GM19099 (cell line): Measurements from ENCODE around the gene ZBTB47.

Experiments used
- POLR2A ChIP-seq: IDR thresholded peaks from 3 replicates; pipeline ENCODE4 v1.6.1; 2011; ENCODE audit warnings: low read depth; ENCODE audit not compliant: insufficient read length; ENCODE audit errors: extremely low read depth

Gene ZBTB47

DNA sequence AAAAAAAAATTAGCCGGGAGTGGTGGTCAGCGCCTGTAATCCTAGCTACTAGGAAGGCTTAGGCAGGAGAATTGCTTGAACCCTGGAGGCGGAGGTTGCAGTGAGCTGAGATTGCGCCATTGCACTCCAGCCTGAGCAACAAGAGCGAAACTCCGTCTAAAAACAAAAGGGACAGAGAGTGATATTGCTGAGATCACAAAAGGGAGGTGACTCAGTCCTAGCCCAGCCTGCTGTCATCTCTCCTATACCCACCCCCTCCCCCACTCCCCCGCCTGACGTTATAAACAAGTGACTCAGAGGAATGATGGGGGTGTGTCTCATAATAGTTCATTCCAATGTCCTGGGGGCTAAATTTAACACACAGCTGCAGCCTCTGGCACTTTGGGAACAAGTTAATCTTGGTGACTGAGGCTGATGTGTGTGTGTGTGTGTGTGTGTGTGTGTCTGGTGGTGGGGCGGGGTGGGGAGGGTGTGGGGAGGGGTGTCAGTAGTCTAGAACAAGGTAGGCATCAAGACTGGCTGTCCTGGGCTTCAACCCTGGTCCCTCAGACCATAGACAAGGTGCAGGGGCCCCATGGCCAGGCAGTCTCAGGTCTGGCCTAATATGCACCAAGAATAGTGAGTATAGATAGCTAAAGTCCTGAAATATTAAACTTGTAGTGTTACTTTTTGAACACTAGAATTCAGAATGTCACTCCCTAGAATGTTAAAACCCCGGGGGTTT lies 30.5 kb downstream of the ZBTB47 start:
- TF ChIP-seq POLR2A, result no peak

DNA sequence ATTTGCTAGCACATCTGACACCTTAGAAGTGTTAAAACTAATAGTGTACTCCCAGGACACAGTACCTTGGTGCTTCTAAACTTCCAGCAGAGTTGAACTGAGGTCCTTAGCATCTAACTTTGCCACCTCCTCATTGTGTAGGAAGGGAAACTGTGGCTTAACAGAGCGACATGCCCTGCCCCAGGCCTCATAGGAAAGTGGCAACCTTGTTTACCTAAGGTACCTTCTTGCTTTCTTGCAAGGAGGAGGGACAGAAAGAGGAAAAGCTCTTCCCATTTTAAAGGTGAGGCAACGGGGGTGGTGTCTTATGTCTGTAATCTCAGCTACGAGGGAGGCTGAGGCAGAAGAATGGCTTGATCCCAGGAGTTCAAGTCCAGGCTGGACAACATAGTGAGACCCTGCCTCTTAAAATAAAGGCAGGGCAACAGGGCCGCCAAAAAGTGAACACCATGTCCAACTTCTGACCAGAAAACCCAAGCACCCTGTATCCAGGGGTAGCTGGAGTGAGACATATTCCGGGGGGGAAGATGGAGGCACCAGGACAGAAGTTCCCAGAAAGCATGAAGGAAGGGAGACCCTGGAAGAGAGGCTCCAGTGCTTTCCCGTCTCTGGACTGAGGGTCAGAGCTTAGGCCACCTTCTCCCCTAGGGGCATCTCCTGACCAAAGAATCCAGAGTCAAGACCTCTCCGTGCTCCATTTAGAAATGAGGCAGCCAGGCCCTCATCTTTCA lies 31.3 kb downstream of the ZBTB47 start:
- no peak for TF ChIP-seq POLR2A

DNA sequence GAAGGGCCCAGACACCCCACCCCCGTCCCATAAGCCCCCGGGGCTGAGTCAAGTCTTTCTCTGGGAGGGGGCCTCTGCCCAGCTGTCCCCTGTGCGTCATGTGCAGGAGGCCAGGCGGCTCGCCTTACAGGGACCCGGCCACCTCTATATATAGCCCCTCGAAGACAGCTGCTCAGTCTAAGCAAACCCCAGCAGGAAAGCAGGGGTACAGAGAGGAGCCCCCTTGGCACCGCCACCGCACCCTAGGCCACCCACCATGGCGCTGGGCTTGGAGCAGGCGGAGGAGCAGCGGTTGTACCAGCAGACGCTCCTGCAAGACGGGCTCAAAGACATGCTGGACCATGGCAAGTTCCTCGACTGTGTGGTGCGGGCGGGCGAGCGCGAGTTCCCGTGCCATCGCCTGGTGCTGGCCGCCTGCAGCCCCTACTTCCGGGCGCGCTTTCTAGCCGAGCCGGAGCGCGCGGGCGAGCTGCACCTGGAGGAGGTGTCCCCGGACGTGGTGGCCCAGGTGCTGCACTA lies 31.9 kb downstream of the ZBTB47 start, which contains the start of gene KLHL40:
TSS of gene KLHL40 (plus strand) at position 175 of the 519 bp plus-strand sequence. CDS start at position 257, 82 bp downstream.
- no peak for TF ChIP-seq POLR2A

DNA sequence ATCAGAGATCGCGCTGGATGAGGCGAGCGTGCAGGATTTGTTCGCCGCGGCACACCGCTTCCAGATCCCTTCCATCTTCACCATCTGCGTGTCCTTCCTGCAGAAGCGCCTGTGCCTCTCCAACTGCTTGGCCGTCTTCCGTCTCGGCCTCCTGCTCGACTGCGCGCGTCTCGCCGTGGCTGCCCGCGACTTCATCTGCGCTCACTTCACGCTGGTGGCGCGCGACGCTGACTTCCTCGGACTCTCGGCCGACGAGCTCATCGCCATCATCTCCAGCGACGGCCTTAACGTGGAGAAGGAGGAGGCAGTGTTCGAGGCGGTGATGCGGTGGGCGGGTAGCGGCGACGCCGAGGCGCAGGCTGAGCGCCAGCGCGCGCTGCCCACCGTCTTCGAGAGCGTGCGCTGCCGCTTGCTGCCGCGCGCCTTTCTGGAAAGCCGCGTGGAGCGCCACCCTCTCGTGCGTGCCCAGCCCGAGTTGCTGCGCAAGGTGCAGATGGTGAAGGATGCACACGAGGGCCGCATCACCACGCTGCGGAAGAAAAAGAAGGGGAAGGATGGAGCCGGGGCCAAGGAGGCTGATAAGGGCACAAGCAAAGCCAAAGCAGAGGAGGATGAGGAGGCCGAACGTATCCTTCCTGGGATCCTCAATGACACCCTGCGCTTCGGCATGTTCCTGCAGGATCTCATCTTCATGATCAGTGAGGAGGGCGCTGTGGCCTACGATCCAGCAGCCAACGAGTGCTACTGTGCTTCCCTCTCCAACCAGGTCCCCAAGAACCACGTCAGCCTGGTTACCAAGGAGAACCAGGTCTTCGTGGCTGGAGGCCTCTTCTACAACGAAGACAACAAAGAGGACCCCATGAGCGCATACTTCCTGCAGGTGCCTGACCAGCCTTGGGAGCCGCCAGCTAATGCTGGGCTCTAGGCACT lies 32.7 kb downstream of the ZBTB47 start:
- no peak for TF ChIP-seq POLR2A

DNA sequence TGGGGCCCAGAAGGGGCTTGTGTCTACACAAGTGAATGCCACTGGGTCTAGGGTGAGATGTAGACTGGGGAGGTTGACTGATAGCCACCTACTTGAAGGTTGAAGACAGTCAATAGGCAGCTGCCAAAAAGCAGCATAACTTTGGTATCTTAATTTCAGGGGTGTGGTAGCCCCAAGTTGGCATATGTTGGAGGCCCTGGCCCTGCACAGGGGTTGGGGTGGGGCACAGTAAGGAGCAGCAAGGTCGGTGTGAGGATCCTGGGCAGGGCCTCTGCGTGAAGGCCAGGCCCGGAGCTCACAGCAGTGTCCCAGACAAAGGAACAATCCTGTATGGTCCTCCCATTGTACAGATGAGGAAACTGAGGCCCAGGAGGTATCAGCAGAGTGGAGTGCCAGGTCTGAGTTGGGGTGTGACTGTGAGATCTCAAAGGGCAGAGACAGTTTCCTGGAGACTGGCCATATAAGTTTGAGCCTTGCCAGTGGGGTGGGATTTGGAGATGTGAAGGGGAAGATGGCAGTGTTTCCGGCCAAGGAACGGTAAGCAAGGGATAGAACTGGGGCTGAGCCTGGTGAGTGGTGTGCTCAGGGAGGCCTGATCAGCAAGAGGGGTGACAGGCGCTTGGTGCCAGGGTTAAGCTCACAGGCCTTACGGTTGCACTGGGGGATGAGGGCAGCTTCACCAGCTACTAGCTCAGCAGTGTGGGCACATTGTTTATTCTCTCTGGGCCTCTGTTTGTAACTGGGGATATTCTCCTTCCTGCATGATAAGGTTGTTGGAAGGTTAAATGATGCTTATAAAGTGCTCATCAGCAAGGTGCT lies 33.5 kb downstream of the ZBTB47 start:
- no peak for TF ChIP-seq POLR2A

DNA sequence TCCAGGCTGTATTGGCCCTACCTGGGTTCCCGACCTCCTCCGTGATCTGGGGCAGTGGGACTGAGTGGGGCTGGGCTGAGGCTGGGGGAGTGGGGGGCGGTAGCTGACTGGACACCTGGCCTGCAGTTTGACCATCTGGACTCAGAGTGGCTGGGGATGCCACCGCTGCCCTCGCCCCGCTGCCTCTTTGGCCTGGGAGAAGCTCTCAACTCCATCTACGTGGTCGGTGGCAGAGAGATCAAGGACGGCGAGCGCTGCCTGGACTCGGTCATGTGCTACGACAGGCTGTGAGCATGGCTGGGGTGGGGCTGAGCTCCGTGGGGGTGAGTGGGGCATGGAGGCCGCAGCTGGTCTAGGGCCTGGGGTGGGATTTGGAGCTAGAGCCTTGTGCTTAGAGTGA lies 34.5 kb downstream of the ZBTB47 start:
- no peak for TF ChIP-seq POLR2A

DNA sequence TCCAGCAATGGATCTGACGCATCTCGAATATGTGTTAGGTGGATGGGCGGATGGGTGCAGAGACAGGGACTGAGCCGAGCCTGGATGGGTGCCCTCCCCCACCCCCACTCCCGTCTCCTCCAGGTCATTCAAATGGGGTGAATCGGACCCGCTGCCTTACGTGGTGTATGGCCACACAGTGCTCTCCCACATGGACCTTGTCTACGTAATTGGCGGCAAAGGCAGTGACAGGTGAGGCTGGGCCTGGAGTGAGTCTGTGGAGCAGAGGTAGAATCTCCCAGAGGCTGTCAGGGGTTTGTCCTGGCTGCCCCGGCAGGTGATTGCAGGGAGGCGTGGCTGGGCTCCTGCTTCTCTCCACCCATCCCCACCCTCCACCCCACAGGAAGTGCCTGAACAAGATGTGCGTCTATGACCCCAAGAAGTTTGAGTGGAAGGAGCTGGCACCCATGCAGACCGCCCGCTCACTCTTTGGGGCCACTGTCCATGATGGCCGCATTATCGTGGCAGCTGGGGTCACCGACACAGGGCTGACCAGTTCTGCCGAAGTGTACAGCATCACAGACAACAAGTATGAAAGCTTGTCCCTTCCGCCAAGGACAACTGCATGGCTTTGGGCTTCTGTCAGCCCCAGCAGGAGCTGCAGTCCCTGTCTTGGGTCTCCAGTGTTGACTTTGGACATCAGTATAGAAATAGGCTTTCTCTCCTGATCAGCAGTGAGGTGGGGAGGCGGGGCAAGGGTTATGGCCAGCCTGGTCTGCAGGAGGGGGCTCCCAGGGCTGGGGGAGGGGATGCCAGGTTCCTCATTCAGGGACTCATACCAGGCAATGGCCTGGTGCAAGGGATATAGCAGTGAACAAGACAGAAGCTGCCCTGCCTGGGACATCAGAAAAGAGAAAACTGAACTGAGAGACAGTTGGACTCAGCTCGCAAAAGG lies 35.3 kb downstream of the ZBTB47 start:
- TF ChIP-seq POLR2A, result no peak

DNA sequence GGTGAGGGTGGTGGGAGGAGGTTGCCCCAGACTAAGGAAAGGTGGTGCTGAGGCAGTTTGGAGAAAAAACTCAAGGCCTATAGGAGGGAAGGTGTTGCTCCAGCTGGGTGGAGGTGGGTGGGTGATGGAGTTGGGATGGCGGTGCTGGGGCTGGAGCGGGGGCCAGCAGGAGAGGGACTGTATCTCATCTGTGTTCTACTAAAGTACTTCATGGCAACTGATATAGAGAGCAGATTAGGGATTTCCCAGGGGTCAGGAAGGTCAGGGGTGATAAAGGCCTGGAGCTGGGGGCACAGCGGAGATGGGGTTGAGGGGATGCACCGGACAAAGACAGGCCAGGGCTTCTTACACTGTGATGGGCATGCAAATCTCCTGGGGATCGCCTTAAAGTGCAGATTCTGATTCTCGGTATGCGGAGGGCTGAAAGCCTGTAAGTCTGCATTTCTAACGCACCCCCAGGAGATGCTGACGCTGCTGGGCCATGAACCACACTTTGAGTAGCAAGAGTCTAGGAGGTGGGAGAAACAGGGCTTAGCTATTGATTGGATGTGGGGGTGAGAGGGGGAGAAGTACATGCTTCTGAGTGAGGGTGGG lies 36.0 kb downstream of the ZBTB47 start:
- no peak for TF ChIP-seq POLR2A

DNA sequence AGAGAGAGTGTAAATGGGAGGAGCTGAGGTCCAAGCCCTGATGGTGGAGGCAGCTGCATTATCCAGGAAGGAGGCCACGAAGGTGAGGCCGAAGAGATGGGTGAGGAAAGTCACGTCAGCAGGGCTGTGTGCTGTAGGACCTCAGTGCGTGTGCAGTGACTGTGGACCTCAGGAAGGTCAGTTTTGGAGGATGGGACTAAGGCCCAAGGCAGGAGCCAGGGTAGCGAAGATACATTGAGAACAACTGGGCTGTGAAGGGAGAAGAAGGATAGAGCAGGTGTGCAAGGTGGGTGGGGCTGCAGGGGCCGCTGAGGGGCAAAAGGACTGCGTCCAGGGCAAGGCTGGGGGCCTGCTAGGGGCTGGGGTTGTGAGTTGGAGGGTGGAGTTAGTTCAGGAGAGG lies 36.7 kb downstream of the ZBTB47 start:
- no peak for TF ChIP-seq POLR2A

DNA sequence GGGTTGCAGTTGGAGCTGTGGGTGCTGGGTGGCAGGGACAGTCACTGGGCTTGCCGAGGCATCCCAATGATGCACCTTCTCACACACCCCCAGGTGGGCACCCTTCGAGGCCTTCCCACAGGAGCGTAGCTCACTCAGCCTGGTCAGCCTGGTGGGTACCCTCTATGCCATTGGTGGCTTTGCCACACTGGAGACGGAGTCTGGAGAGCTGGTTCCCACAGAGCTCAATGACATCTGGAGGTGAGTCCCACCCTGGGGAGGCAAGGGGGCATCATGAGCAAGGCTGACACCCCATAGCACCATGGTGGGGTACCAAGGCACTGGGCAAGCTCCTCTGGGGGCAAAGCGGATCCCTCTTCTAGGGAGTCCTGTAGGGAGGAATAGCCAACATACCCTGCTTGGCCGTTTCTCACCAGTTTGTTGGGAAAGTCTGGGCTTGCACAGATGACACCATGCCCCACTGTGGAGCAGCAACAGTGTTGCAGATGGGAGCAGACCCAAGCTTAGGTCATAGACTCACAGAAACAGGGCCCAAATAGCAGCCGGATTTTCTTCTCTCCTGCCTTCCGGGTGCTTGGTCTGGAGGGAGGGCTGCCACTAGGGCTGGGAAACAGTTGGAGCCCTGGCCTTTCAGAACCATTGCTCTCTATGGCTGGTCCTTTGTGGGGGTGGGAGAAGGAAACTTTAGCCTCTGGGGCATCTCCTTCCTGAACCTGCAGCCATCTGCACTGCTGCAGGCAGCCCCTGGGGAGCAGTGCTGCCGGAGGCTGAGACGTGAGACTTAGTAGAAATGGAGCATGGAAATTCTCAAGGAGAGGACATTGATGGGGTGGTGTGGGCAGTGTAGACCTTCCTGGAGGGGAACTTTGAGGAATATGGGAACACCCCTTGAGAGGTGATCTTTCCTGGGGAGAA lies 37.5 kb downstream of the ZBTB47 start:
- no peak for TF ChIP-seq POLR2A

DNA sequence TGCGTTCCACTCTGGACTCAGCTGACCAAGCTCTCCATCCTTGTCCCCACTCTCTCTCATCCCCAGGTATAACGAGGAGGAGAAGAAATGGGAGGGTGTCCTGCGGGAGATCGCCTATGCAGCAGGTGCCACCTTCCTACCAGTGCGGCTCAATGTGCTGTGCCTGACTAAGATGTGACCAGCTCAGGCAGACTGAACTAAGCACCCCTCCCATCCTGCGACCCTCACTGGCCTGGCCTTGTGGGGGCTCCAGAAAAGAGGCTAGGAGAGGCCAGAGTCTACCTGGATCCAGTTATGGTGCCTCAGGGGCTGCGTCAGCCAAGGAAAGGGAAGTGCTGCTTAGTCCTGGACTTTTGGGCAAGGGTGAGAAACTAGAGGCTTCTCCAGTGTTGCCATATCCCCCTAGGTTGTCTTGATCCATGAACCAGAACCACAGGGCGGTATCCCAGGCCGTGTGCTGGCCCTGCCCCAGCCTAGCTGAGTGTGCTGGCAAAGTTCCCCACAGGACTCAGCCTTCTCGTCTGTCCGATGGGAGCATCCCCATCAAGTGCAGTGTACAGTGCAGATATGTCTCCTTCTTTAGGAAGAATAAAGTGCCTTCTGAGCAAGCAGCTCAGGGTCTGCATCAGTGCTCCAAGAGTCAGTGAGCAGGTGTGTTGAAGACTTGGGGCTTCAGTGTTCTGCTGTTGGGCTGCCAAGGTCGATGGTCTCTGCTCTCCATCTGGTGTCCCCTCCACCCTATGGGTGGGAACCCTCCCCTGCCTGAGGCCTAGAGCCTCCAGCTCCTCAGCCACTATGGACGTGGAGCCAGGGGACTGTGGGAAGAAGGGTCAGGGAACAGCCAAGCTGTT lies 38.5 kb downstream of the ZBTB47 start:
- no peak for TF ChIP-seq POLR2A
